HEK293 (cell line): ENCODE results near the gene MYO1B.

Experiments
- CTCF ChIA-PET: fragments of 350-600 bp; formaldehyde crosslinking; extraction: SDS; loops from one replicate; lab custom pipeline; 2021; ENCODE audit warnings: antibody characterized with exemption; lab: Yijun Ruan, JAX
- POLR2A ChIA-PET: fragments of 300-600 bp; formaldehyde crosslinking; extraction: SDS; loops from one replicate; lab custom pipeline; 2020; ENCODE audit warnings: antibody characterized with exemption, inconsistent platforms; lab: Yijun Ruan, JAX
- H3K27ac ChIP-seq: fragments of 200-500 bp; sonication (Bioruptor generic); 2 replicates; pipeline ENCODE4 v1.5.1; 2014; ENCODE audit warnings: low read depth, low read length, control low read depth, inconsistent platforms; ENCODE audit errors: extremely low read depth
- H3K36me3 ChIP-seq, 2 experiments: fragments of 200-500 bp in 1 of 2; sonication (Bioruptor generic) in 1 of 2; 1 replicate in 1 of 2; 2 replicates in 1 of 2; pipeline ENCODE4 v1.5.1; 2014 to 2017; ENCODE audit warnings: inconsistent platforms in 2 of 2, low read length in 2 of 2; ENCODE audit not compliant: control insufficient read depth in 2 of 2, insufficient read depth in 1 of 2
- H3K4me1 ChIP-seq: fragments of 200-500 bp; sonication (Bioruptor generic); 2 replicates; pipeline ENCODE4 v1.5.1; 2014; ENCODE audit warnings: mild to moderate bottlenecking, low read length, inconsistent platforms; ENCODE audit not compliant: control insufficient read depth, insufficient read depth
- H3K4me3 ChIP-seq: 2 replicates; pipeline ENCODE4 v1.5.1; 2011; ENCODE audit warnings: low read depth, mild to moderate bottlenecking, control low read depth, low read length, moderate library complexity
- H3K9me3 ChIP-seq: fragments of 200-500 bp; sonication (Bioruptor generic); 2 replicates; pipeline ENCODE4 v1.5.1; 2014; ENCODE audit warnings: low read depth, low read length, inconsistent platforms; ENCODE audit not compliant: control insufficient read depth, insufficient read depth
- IKZF3 ChIP-seq: fragments of 450-650 bp; IDR thresholded peaks from 2 replicates; pipeline ENCODE4 v1.5.0; 2018; ENCODE audit warnings: missing biosample characterization, mild to moderate bottlenecking, missing genetic modification characterization, moderate library complexity
- KLF16 ChIP-seq: fragments of 450-650 bp; formaldehyde crosslinking; IDR thresholded peaks from 2 replicates; pipeline ENCODE4 v1.5.1; 2017; ENCODE audit warnings: missing biosample characterization, missing genetic modification characterization
- KLF7 ChIP-seq: fragments of 450-650 bp; formaldehyde crosslinking; IDR thresholded peaks from 2 replicates; pipeline ENCODE4 v1.5.1; 2016; ENCODE audit warnings: missing biosample characterization, missing genetic modification characterization, borderline replicate concordance
- KLF9 ChIP-seq: fragments of 450-650 bp; formaldehyde crosslinking; IDR thresholded peaks from 2 replicates; pipeline ENCODE4 v1.5.1; 2016; ENCODE audit warnings: missing biosample characterization, missing genetic modification characterization, low read depth
- REST ChIP-seq: fragments of 450-650 bp; formaldehyde crosslinking; IDR thresholded peaks from 2 replicates; pipeline ENCODE4 v1.5.1; 2016; ENCODE audit warnings: missing biosample characterization, missing genetic modification characterization
- SETDB1 ChIP-seq: IDR thresholded peaks from one replicate; pipeline ENCODE4 v1.6.1; 2017; ENCODE audit warnings: mild to moderate bottlenecking, low read length, moderate library complexity, mixed read lengths; ENCODE audit not compliant: insufficient read length
- WT1 ChIP-seq: fragments of 450-650 bp; formaldehyde crosslinking; IDR thresholded peaks from 2 replicates; pipeline ENCODE4 v1.5.1; 2016; ENCODE audit warnings: missing biosample characterization, missing genetic modification characterization
- ZBTB1 ChIP-seq: fragments of 450-650 bp; formaldehyde crosslinking; IDR thresholded peaks from 2 replicates; pipeline ENCODE4 v1.5.1; 2016; ENCODE audit warnings: missing biosample characterization, missing genetic modification characterization
- ZFP3 ChIP-seq: fragments of 450-650 bp; formaldehyde crosslinking; IDR thresholded peaks from 2 replicates; pipeline ENCODE4 v1.5.1; 2016; ENCODE audit warnings: low read depth, missing biosample characterization, missing genetic modification characterization
- ZIC2 ChIP-seq: fragments of 450-650 bp; formaldehyde crosslinking; IDR thresholded peaks from 2 replicates; pipeline ENCODE4 v1.5.1; 2016; ENCODE audit warnings: missing biosample characterization, missing genetic modification characterization
- ZNF132 ChIP-seq: fragments of 450-650 bp; formaldehyde crosslinking; IDR thresholded peaks from 2 replicates; pipeline ENCODE4 v1.5.1; 2017; ENCODE audit warnings: missing biosample characterization, missing genetic modification characterization, borderline replicate concordance
- ZNF169 ChIP-seq: fragments of 450-650 bp; formaldehyde crosslinking; IDR thresholded peaks from 2 replicates; pipeline ENCODE4 v1.5.1; 2016; ENCODE audit warnings: missing biosample characterization, missing genetic modification characterization
- ZNF239 ChIP-seq: fragments of 450-650 bp; formaldehyde crosslinking; IDR thresholded peaks from 2 replicates; pipeline ENCODE4 v1.5.1; 2016; ENCODE audit warnings: missing biosample characterization, missing genetic modification characterization
- ZNF24 ChIP-seq: fragments of 450-650 bp; formaldehyde crosslinking; IDR thresholded peaks from 2 replicates; pipeline ENCODE4 v1.5.1; 2016; ENCODE audit warnings: missing biosample characterization, missing genetic modification characterization
- ZNF292 ChIP-seq: fragments of 450-650 bp; formaldehyde crosslinking; IDR thresholded peaks from 2 replicates; pipeline ENCODE4 v1.5.1; 2016; ENCODE audit warnings: low read depth, missing biosample characterization, missing genetic modification characterization, borderline replicate concordance
- ZNF366 ChIP-seq: fragments of 450-650 bp; formaldehyde crosslinking; conservative IDR thresholded peaks from 2 replicates; pipeline ENCODE4 v1.5.1; 2016; ENCODE audit warnings: missing biosample characterization, missing genetic modification characterization
- ZNF394 ChIP-seq: fragments of 450-650 bp; formaldehyde crosslinking; IDR thresholded peaks from 2 replicates; pipeline ENCODE4 v1.5.1; 2016; ENCODE audit warnings: missing biosample characterization, missing genetic modification characterization, mild to moderate bottlenecking, moderate library complexity, borderline replicate concordance
- ZNF48 ChIP-seq: fragments of 450-650 bp; formaldehyde crosslinking; IDR thresholded peaks from 2 replicates; pipeline ENCODE4 v1.5.1; 2016; ENCODE audit warnings: missing biosample characterization, missing genetic modification characterization
- ZNF510 ChIP-seq: fragments of 450-650 bp; formaldehyde crosslinking; IDR thresholded peaks from 2 replicates; pipeline ENCODE4 v1.5.1; 2018; ENCODE audit warnings: mild to moderate bottlenecking, missing genetic modification characterization, missing biosample characterization; ENCODE audit not compliant: insufficient replicate concordance
- ZNF529 ChIP-seq: fragments of 450-650 bp; formaldehyde crosslinking; IDR thresholded peaks from 2 replicates; pipeline ENCODE4 v1.5.1; 2017; ENCODE audit warnings: missing genetic modification characterization, missing biosample characterization; ENCODE audit not compliant: insufficient replicate concordance
- ZNF530 ChIP-seq: fragments of 450-650 bp; formaldehyde crosslinking; IDR thresholded peaks from 2 replicates; pipeline ENCODE4 v1.5.1; 2016; ENCODE audit warnings: low read depth, missing biosample characterization, missing genetic modification characterization
- ZNF544 ChIP-seq: fragments of 450-650 bp; formaldehyde crosslinking; IDR thresholded peaks from 2 replicates; pipeline ENCODE4 v1.5.0; 2017; ENCODE audit warnings: missing biosample characterization, missing genetic modification characterization
- ZNF623 ChIP-seq: fragments of 450-650 bp; formaldehyde crosslinking; IDR thresholded peaks from 2 replicates; pipeline ENCODE4 v1.5.1; 2016; ENCODE audit warnings: missing biosample characterization, missing genetic modification characterization
- ZNF658 ChIP-seq: fragments of 450-650 bp; formaldehyde crosslinking; IDR thresholded peaks from 2 replicates; pipeline ENCODE4; 2016; ENCODE audit warnings: missing biosample characterization, missing genetic modification characterization
- ZNF660 ChIP-seq: fragments of 450-650 bp; IDR thresholded peaks from 2 replicates; pipeline ENCODE4 v1.5.1; 2018; ENCODE audit warnings: missing biosample characterization, mild to moderate bottlenecking, missing genetic modification characterization
- ZNF747 ChIP-seq: fragments of 450-650 bp; formaldehyde crosslinking; IDR thresholded peaks from 2 replicates; pipeline ENCODE4 v1.5.1; 2016; ENCODE audit warnings: missing biosample characterization, missing genetic modification characterization
- ZNF837 ChIP-seq: fragments of 450-650 bp; formaldehyde crosslinking; IDR thresholded peaks from 2 replicates; pipeline ENCODE4 v1.5.1; 2016; ENCODE audit warnings: missing biosample characterization, missing genetic modification characterization
- TF ChIP-seq, protein P1 (sequence below): fragments of 450-650 bp; formaldehyde crosslinking; IDR thresholded peaks from 2 replicates; pipeline ENCODE4 v1.5.1; 2017; ENCODE audit warnings: missing biosample characterization, missing genetic modification characterization
- TF ChIP-seq, protein P2 (sequence below): fragments of 450-650 bp; formaldehyde crosslinking; IDR thresholded peaks from 2 replicates; pipeline ENCODE4 v1.5.1; 2016; ENCODE audit warnings: missing biosample characterization, missing genetic modification characterization

The MYO1B gene

DNA sequence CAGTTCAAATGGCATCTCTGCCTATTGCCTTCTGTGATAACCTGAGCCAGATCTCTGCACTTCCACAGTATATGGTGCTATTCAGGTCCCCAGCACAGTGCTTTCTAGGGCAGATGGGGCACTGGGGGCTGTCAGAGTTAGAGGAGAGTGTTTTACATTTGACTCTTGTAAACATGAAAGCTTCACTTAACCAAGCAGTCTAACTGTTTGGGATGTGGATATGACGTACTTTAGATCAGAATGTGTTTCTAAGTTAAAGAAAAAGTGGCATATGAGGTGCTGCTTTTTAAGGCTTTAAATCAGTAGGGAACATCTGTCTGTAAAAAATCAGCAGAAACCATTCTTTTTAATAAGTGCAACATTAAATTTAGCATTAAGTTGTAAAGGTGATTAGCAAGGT, 75.7 kb downstream of the MYO1B start:
- Histone ChIP-seq H3K4me3 (no peak overlapping the region), H3K27ac (no peak overlapping the region), H3K9me3 (no peaks in the 10 kb centered on the region), H3K4me1 (peaks cover 45% of the 10 kb centered on the region)
- POLR2A ChIA-PET, result no interaction called here
- TF ChIP-seq ZNF747 (tag by site-specific recombination) (no peak), ZNF239 (tag by site-specific recombination) (no peak), ZIC2 (tag by site-specific recombination) (no peak), ZNF544 (tag by site-specific recombination) (no peak), SETDB1 (no peak), ZNF530 (no peak), ZNF658 (tag by site-specific recombination) (no peak), WT1 (tag by site-specific recombination) (no peak), ZNF623 (tag by site-specific recombination) (no peak), ZFP3 (tag by site-specific recombination) (no peak), ZNF24 (tag by site-specific recombination) (no peak), KLF7 (tag by site-specific recombination) (no peak), ZNF132 (no peak), KLF9 (tag by site-specific recombination) (no peak), ZNF48 (no peak), ZNF837 (tag by site-specific recombination) (no peak), ZBTB1 (tag by site-specific recombination) (no peak), ZNF394 (tag by site-specific recombination) (no peak), ZNF510 (tag by site-specific recombination) (no peak)
- TF ChIP-seq, all 188 proteins: peak for 0
- CTCF ChIA-PET, result interaction anchor here (0.7 to 1.0 kb wide), 2 partner anchors 74 to 102 kb away, joined by 3 to 4 read pairs; no protein-coding TSS in a partner anchor
- H3K36me3 ChIP-seq, result no peaks in the 10 kb centered on the region

GRCh38 chr2:191321861-191322662, 76.9 kb downstream of the MYO1B start:
- peak overlapping the region; percentile 80 for H3K27ac ChIP-seq
- H3K9me3 ChIP-seq, result no peaks in the 10 kb centered on the region
- H3K4me1 ChIP-seq, result peaks cover 45% of the 10 kb centered on the region
- H3K36me3 ChIP-seq, result no peaks in the 10 kb centered on the region
- no peak overlapping the region for H3K4me3 ChIP-seq
- POLR2A ChIA-PET, result interaction anchor here (0.8 kb wide), 1 partner anchor 76 kb away, joined by 5 read pairs; no protein-coding TSS in a partner anchor
- CTCF ChIA-PET, result interaction anchor here (0.8 to 1.8 kb wide), 6 partner anchors 20 to 179 kb away, joined by 3 to 7 read pairs (median 4); no protein-coding TSS in a partner anchor
- TF ChIP-seq REST (tag by site-specific recombination) (0 out of 2 replicates have a peak, but pooled peaks have one; percentile 43), ZNF366 (tag by site-specific recombination) (peak; percentile 97), ZNF292 (no peak), ZNF660 (tag by site-specific recombination) (peak; percentile 95), ZNF623 (tag by site-specific recombination) (0 out of 2 replicates have a peak, but pooled peaks have one; percentile 17), KLF16 (tag by site-specific recombination) (0 out of 2 replicates have a peak, but pooled peaks have one; percentile 63), ZNF169 (tag by site-specific recombination) (no peak), ZNF529 (no peak), IKZF3 (peak; percentile 89)
- TF ChIP-seq, protein P1, sequence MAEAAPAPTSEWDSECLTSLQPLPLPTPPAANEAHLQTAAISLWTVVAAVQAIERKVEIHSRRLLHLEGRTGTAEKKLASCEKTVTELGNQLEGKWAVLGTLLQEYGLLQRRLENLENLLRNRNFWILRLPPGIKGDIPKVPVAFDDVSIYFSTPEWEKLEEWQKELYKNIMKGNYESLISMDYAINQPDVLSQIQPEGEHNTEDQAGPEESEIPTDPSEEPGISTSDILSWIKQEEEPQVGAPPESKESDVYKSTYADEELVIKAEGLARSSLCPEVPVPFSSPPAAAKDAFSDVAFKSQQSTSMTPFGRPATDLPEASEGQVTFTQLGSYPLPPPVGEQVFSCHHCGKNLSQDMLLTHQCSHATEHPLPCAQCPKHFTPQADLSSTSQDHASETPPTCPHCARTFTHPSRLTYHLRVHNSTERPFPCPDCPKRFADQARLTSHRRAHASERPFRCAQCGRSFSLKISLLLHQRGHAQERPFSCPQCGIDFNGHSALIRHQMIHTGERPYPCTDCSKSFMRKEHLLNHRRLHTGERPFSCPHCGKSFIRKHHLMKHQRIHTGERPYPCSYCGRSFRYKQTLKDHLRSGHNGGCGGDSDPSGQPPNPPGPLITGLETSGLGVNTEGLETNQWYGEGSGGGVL (tag by site-specific recombination), result peak; percentile 84
- TF ChIP-seq, protein P2, sequence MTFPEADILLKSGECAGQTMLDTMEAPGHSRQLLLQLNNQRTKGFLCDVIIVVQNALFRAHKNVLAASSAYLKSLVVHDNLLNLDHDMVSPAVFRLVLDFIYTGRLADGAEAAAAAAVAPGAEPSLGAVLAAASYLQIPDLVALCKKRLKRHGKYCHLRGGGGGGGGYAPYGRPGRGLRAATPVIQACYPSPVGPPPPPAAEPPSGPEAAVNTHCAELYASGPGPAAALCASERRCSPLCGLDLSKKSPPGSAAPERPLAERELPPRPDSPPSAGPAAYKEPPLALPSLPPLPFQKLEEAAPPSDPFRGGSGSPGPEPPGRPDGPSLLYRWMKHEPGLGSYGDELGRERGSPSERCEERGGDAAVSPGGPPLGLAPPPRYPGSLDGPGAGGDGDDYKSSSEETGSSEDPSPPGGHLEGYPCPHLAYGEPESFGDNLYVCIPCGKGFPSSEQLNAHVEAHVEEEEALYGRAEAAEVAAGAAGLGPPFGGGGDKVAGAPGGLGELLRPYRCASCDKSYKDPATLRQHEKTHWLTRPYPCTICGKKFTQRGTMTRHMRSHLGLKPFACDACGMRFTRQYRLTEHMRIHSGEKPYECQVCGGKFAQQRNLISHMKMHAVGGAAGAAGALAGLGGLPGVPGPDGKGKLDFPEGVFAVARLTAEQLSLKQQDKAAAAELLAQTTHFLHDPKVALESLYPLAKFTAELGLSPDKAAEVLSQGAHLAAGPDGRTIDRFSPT (tag by site-specific recombination), result peak; percentile 91
